ENCODE measurements around the gene DRC1. TPM values are rescaled to one million over a fixed set of nuclear protein-coding genes. Genes with fewer than 3 reads are reported as not detected.

Gene DRC1
- polyA plus RNA-seq, 2 of the 4 experiments (the other 2 are of a cell fraction), result 0.21 to 0.39 TPM

DNA sequence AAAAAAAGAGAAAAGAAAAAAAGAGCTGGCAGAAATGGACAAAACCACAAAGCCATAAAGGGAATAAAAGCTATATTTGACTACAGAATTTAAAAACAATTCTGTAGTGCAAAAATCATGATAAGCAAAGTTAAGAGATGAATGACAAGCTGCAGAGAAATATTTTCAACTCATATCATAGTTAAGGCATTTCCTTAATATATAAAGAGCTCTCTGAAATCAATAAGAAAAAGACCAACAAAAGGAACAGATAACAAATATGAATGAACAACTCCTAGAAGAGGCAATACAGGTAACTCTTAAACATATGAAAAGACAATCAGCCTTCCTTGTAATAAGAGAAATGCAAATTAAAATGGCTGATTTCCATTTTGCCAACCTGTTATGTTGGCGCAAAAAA is 50.0 kb downstream of the DRC1 start (continued):
- no peak for TF ChIP-seq MAX (IDR thresholded peaks at IDR 0.05)
- no peak for TF ChIP-seq FOSB (CRISPR knock-in tag; IDR thresholded peaks at IDR 0.05)

GRCh38 chr2:26453421-26454329 is 52.0 kb downstream of the DRC1 start:
- H3K27ac ChIP-seq, result no peak overlapping the region
- peaks cover 11% of the 10 kb centered on the region for H3K4me1 ChIP-seq
- DNase-seq (ENCODE audit: low read depth in 1 of 2, low spot score in 1 of 2) (no peak), ATAC-seq (no peak), FAIRE-seq (no peak)
- H3K4me3 ChIP-seq, result no peak overlapping the region
- no peaks in the 10 kb centered on the region for H3K9me3 ChIP-seq
- POLR2A ChIA-PET, result no interaction called here
- CTCF ChIA-PET, result interaction anchor here (0.5 to 3.9 kb wide), 5 partner anchors 14 to 518 kb away, joined by 3 to 17 read pairs (median 3); no protein-coding TSS in a partner anchor
- H3K4me2 ChIP-seq, result no peak overlapping the region
- 76% methylated on average over 11 of the region's 11 CpGs for WGBS (ENCODE audit: missing lambda C conversion rate)
- TF ChIP-seq ESRRA (IDR thresholded peaks at IDR 0.05; ENCODE audit: borderline replicate concordance, low read length), result no peak
- TF ChIP-seq CBX2 (IDR thresholded peaks at IDR 0.05; ENCODE audit: borderline replicate concordance, low read depth), result no peak
- no peak for TF ChIP-seq KDM1A (IDR thresholded peaks at IDR 0.05; ENCODE audit: low read depth)
- TF ChIP-seq JUN (IDR thresholded peaks at IDR 0.05), result no peak

GRCh38 chr2:26454561-26455001 is 52.9 kb downstream of the DRC1 start:
- Histone ChIP-seq H3K27ac (no peak overlapping the region), H3K4me1 (peaks cover 11% of the 10 kb centered on the region), H3K4me2 (no peak overlapping the region), H3K9me3 (no peaks in the 10 kb centered on the region), H3K4me3 (no peak overlapping the region)
- POLR2A ChIA-PET, result no interaction called here
- CTCF ChIA-PET, result interaction anchor here (1.1 to 3.9 kb wide), 3 partner anchors 15 to 123 kb away, joined by 3 to 17 read pairs (median 3); no protein-coding TSS in a partner anchor
- TF ChIP-seq HDAC2 (IDR thresholded peaks at IDR 0.05) (no peak), POLR2AphosphoS2 (conservative IDR thresholded peaks at IDR 0.05; ENCODE audit: low read length) (no peak), RAD21 (conservative IDR thresholded peaks at IDR 0.05 in 1 of 2, IDR thresholded peaks at IDR 0.05 in 1 of 2) (no peak), ATOH8 (CRISPR knock-in tag; IDR thresholded peaks at IDR 0.05; ENCODE audit: low read depth) (no peak), MAZ (IDR thresholded peaks at IDR 0.05; ENCODE audit: borderline replicate concordance, low read depth, low read length) (no peak), RCOR1 (IDR thresholded peaks at IDR 0.05; ENCODE audit: low read depth, low read length) (no peak)
- WGBS (ENCODE audit: missing lambda C conversion rate), result 90% methylated on average over 8 of the region's 10 CpGs
- ATAC-seq (no peak), DNase-seq (ENCODE audit: low read depth in 1 of 2, low spot score in 1 of 2) (no peak), FAIRE-seq (no peak)

DNA sequence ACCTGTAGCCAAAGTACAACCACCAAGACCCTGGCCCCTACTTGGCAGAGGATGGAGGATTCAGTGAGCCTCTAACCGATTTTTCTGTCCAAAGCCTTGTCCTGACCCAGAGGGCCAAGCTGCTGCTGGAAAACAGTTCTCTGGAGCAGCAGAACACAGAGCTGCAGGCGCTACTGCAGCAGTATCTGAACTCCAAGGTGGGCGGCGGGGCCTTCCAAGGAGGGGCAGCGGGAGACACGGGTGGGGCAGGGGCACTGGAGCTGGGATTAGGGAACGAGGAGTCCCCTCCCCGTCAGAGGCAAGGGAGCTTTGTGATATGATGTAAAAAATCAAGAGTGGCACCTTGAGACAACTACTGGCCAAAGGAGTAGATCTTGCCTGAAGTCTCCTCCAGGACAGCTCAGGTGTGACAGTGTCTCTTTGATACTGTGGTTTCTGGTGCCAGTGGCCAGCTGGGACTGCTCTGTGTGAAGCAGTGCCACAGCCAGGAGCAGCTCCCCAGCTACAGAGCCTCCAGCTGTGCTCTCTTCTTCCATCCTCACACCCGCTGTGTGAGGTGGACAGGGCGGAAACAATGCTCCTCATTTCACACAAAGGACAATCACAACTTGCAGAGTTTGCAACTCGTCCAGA is 53.4 kb downstream of the DRC1 start:
- no peaks in the 10 kb centered on the region for H3K9me3 ChIP-seq
- WGBS (ENCODE audit: missing lambda C conversion rate), result 72% methylated on average over 10 of the region's 11 CpGs
- H3K27ac ChIP-seq, result no peak overlapping the region
- ATAC-seq, result no peak
- no peak for FAIRE-seq
- CTCF ChIA-PET, result interaction anchor here (1.1 to 3.9 kb wide), 5 partner anchors 10 to 65 kb away, joined by 3 to 17 read pairs (median 3); no protein-coding TSS in a partner anchor
- POLR2A ChIA-PET, result no interaction called here
- DNase-seq (ENCODE audit: low read depth in 1 of 2, low spot score in 1 of 2), result no peak
- no peak overlapping the region for H3K4me2 ChIP-seq
- peaks cover 11% of the 10 kb centered on the region for H3K4me1 ChIP-seq
- no peak overlapping the region for H3K4me3 ChIP-seq
- no peak for TF ChIP-seq POLR2A (IDR thresholded peaks at IDR 0.05; ENCODE audit: low read length)
- TF ChIP-seq RARB (CRISPR knock-in tag; IDR thresholded peaks at IDR 0.05), result no peak
- no peak for TF ChIP-seq SREBF2 (IDR thresholded peaks at IDR 0.05)
- TF ChIP-seq ZNF302 (CRISPR knock-in tag; IDR thresholded peaks at IDR 0.05), result no peak
- TF ChIP-seq TFCP2L1 (CRISPR knock-in tag; IDR thresholded peaks at IDR 0.05), result no peak
- no peak for TF ChIP-seq PBX3 (IDR thresholded peaks at IDR 0.05)
- no peak for TF ChIP-seq NFE2L2 (conservative IDR thresholded peaks at IDR 0.05; ENCODE audit: low read length)
- no peak for TF ChIP-seq USF2 (IDR thresholded peaks at IDR 0.05)
- TF ChIP-seq EP300 (IDR thresholded peaks at IDR 0.05), result no peak
- TF ChIP-seq ZFP36 (IDR thresholded peaks at IDR 0.05; ENCODE audit: borderline replicate concordance, partially characterized antibody), result no peak
- no peak for TF ChIP-seq FOXS1 (CRISPR knock-in tag; IDR thresholded peaks at IDR 0.05)
- TF ChIP-seq PHF8 (IDR thresholded peaks at IDR 0.05; ENCODE audit: borderline replicate concordance, low read depth), result no peak
- TF ChIP-seq NR3C1 (IDR thresholded peaks at IDR 0.05), result no peak
- TF ChIP-seq POLR2AphosphoS2 (conservative IDR thresholded peaks at IDR 0.05; ENCODE audit: low read length), result no peak
- TF ChIP-seq EHF (CRISPR knock-in tag; IDR thresholded peaks at IDR 0.05), result no peak
- no peak for TF ChIP-seq MAFK (IDR thresholded peaks at IDR 0.05; ENCODE audit: partially characterized antibody)
- TF ChIP-seq, protein P1, sequence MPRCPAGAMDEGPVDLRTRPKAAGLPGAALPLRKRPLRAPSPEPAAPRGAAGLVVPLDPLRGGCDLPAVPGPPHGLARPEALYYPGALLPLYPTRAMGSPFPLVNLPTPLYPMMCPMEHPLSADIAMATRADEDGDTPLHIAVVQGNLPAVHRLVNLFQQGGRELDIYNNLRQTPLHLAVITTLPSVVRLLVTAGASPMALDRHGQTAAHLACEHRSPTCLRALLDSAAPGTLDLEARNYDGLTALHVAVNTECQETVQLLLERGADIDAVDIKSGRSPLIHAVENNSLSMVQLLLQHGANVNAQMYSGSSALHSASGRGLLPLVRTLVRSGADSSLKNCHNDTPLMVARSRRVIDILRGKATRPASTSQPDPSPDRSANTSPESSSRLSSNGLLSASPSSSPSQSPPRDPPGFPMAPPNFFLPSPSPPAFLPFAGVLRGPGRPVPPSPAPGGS (IDR thresholded peaks at IDR 0.05), result no peak
- no peak for TF ChIP-seq CEBPB (IDR thresholded peaks at IDR 0.05)
